ES-I3 (cell line): ENCODE data around the gene NCBP2.

Source experiments
- H3K36me3 ChIP-seq: 2 replicates; pipeline ENCODE4 v1.6.1; 2013; ENCODE audit warnings: mild to moderate bottlenecking, low read length, control low read depth, moderate library complexity; ENCODE audit not compliant: insufficient read depth
- H3K4me1 ChIP-seq: 2 replicates; pipeline ENCODE4 v1.6.1; 2013; ENCODE audit warnings: mild to moderate bottlenecking, control low read depth, low read length; ENCODE audit not compliant: insufficient read depth
- H3K9ac ChIP-seq: 2 replicates; pipeline ENCODE4 v1.6.1; 2013; ENCODE audit warnings: low read depth, mild to moderate bottlenecking, low read length, moderate library complexity
- H3K9me3 ChIP-seq: 2 replicates; pipeline ENCODE4 v1.6.1; 2013; ENCODE audit warnings: mild to moderate bottlenecking, low read length, moderate library complexity; ENCODE audit not compliant: control insufficient read depth, insufficient read depth

The NCBP2 gene

DNA sequence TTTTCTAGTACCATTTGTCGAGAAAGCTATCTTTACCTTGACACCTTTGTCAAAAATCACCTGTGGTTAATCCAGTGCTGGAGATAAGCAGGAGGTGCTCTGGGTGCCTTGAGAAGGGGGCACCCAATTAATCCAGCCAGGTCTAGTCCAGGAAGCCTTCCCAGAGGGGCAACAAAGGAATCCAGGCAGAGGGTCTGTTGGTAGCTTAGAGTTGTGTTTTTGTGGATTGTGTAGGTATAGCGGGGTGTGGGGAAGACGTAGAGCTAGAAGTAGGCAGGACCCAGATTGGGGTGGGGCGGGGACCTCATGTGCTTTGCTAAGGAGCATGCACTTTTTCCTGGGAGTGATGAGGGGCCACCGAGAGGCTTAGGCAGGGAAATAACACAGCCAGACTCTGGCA lies 32.3 kb upstream of the NCBP2 start:
- Histone ChIP-seq H3K4me1 (no peaks in the 10 kb centered on the region), H3K9me3 (peaks cover 3% of the 10 kb centered on the region; the same call in 1 of the 2 replicates), H3K36me3 (no peaks in the 10 kb centered on the region), H3K9ac (no peak overlapping the region)

DNA sequence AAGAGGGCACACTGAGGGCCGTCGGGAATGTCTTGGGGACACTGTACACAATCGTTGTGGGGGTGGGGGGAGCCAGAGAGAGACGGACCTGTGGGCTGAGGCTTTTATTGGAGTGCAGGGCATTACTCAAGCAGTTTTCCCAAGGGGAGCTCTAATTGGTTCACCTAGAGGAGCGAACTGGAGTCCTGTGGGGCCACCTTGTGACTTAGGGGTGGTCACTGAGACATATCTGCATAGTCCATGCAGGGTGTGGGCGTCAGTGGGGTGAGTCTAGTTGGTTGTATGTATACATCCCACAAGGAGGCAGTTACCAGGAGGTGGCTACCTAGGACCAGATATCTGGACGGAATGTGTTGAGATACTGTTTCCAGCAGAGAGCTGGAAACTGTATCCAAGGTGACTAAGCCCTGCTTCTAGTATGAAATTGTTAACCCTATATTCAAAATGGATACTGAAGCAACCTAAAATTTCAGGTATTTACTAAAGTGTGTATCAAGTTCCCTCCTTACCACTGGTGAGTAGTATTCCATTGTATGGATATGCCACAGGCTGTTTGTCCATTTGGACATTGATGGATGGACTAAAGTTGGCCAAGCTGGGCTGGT lies 28.9 kb upstream of the NCBP2 start:
- no peaks in the 10 kb centered on the region; the same call in 1 of the 2 replicates for H3K4me1 ChIP-seq

DNA sequence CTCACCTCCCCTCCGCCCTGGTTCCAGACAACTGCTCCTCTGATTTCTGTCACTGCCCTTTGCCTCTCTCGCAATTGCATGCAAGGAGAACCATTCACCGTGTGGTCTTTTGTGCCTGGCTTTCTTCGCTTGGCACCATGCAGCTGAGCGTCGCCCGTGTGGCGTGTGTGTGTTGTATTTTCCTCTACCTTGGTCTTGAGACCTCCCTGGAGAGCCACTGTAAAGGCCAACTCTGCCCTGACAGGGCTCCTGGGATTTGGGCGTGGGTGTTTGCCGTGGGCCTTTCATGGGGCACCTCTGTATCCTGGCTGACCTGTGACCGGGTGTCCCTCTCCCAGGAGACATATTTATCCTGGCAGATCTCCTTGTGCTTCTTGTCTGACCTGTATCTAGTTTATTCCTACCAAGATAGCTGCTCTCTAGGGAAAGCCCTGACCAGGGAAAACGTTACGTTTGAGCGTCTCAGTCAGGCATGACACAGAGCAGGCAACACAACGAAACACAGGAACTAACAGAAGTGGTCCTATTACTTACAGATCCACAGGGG lies 28.3 kb upstream of the NCBP2 start:
- Histone ChIP-seq H3K9me3 (peaks cover 3% of the 10 kb centered on the region; the same call in 1 of the 2 replicates), H3K36me3 (no peaks in the 10 kb centered on the region), H3K4me1 (no peaks in the 10 kb centered on the region; the same call in 1 of the 2 replicates), H3K9ac (no peak overlapping the region)

More for the DNA sequence above, 28.9 kb upstream of the NCBP2 start:
- Histone ChIP-seq H3K9ac (no peak overlapping the region), H3K9me3 (peaks cover 3% of the 10 kb centered on the region; the same call in 1 of the 2 replicates), H3K36me3 (no peaks in the 10 kb centered on the region)

DNA sequence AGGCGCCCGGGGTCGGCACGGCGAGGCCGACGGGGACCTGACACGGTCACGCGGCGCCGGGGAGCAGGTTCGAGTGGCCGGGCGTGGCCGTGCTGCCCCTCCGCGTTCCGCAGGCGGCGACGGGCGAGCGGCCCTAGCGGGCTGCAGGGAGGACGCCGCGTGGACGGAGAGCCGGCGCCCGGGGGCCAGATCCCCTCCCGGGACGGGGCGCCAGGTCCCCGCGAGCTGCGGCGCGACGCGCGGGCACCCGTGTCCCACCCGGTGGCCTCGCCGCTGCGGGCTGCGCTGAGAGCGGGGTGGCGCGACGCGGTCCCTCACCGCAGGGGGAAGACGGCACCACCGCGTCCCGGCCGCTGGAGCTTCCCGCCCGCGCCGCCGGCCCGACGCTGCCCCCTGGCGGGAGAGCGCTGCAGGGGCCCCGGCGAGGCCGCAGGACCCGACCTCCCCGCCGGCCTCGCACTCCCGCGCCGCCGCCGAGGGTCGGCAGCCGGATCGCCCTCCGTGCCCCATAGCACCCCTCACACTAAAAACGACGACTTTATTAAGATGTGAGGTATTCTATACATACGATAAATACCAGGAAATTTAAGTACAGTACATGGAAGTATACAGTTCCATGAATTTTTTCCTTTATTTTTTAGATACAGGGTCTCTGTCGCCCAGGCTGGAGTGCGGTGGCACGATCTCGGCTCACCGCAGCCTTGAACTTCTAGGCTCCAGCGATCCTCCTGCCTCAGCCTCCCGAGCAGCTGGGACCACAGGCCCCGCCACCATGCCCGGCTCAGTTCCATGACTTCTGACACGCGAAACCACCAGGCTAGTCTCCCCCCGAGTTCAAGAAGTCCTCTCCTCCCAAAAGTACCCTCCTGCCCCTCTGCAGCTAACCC lies 27.6 kb upstream of the NCBP2 start:
- H3K4me1 ChIP-seq, result no peaks in the 10 kb centered on the region; the same call in 1 of the 2 replicates
- H3K9ac ChIP-seq, result peak overlapping the region; percentile 66; the same call in 1 of the 2 replicates
- no peaks in the 10 kb centered on the region for H3K36me3 ChIP-seq
- peaks cover 3% of the 10 kb centered on the region; the same call in 1 of the 2 replicates for H3K9me3 ChIP-seq

DNA sequence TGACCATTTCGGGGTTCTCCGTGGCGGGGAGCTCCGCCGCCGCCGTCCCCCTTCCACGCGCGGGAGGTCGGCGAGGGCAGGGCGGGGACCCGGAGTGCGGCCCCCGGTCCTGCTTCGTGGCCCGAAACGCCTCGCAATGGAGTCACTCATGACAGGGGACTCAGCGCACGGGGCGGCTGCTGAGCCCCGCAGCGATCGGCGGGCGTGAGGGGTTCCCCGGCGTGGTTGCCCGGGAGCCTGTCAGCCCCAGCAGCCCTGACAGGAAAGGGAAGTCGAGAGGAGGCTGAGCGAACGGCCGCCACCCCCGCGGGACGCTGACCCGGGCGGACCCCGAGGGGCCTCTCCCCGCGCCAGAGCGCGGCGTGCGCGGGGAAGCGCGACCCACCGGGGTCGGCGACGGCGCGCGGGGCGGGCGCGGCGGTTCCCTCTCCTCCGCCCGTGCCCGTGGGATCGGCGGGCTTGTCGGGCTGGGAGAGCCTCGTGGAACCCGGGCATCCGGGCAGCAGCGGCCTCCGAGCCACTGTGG lies 26.9 kb upstream of the NCBP2 start:
- Histone ChIP-seq H3K9me3 (peaks cover 3% of the 10 kb centered on the region; the same call in 1 of the 2 replicates), H3K4me1 (no peaks in the 10 kb centered on the region; the same call in 1 of the 2 replicates), H3K9ac (peak overlapping the region; percentile 66), H3K36me3 (no peaks in the 10 kb centered on the region)

DNA sequence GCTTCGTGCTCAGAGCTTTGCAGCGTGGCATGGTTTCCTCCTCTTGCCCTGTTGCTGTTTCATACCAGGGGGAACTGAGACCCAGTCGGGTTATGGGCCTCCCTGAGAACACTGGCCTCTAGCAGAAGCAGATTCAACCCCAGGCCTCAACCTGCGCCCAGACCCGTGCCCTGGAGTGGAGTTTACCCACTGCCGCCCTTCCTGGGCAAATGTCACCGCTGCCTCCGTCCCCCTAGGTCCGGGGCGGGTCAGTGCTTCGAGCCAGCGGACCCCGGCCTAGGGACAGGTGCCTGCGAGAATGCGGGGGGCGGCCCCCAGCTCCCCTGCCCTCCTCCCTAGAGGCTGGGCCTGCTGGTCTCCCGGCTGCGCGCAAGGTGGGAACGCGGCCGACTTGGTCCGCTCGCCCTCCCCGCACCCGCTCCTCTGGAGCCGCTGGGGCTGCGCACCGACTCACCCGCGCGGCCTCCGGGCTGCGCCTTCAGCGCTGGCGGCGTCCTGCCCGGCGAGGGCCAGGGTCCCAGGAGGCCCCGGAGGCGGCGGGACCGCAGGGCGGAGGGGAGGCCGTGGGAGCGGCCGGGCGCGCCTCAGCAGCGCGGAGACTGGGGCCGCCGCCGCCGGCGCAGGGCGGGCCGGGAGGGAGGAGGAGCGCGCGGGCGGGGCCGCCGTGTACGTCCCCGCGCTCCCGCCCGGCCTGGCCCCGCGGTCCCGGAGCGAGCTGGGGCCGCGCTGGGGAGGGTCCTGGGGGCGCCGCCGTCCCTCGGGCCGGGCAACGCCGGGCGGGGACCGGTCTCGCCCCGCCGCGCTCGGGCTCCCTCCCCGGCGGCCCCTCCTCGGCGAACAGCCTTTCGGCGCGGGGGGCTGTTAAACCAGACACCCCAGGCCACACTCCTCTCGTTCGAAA lies 26.2 kb upstream of the NCBP2 start, which contains the start of gene PIGZ:
Gene PIGZ (minus strand): TSS at position 601 of the 901 bp plus-strand sequence. CDS start 16,802 bp downstream, outside the sequence.
- Histone ChIP-seq H3K9ac (peak within 1 kb of the TSS; percentile 66), H3K36me3 (no peaks in the 10 kb centered on the region), H3K9me3 (peaks cover 3% of the 10 kb centered on the region; the same call in 1 of the 2 replicates), H3K4me1 (no peaks in the 10 kb centered on the region; the same call in 1 of the 2 replicates)

DNA sequence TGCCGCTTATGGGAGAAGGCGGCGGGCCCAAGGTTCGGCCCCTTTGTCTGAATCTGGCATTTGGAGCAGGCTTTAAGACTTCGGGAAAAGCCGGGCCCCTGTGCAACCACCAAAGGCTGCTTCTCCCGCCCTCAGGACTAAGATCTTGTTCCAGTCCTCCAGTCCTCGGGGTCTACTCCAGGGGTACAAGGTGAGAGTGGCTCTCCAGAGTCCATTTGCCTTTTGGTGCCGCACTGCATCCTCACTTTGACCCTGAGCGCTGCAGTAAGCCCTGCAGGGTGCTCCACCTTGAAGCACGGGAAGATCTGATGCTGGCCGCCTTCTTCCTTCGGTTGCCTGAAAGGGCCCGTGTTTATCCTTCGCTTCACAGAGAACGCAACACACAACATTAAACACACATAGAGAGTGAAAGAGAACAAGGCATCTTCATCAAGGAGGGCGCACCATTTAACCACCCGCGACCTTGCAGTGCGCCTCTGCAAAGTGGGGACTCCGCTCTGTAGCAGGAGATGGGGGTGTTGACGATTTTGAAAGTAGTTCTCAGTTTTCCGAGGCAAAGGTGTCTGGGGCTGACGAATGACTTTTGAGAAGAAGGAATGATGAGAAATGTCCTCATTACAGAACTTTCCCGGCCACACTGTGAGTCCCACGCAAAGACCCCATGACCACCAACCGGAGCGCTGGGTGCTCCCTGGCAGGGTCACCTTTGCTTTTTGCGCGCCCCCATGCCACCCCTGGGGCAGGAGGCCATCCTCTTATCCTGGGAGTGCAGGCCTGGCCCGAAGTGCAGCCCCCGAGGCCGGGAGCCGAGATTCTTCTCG lies 25.3 kb upstream of the NCBP2 start:
- no peaks in the 10 kb centered on the region for H3K36me3 ChIP-seq
- H3K4me1 ChIP-seq, result no peaks in the 10 kb centered on the region; the same call in 1 of the 2 replicates
- H3K9ac ChIP-seq, result peak overlapping the region; percentile 66; the same call in 1 of the 2 replicates
- peaks cover 3% of the 10 kb centered on the region; the same call in 1 of the 2 replicates for H3K9me3 ChIP-seq

DNA sequence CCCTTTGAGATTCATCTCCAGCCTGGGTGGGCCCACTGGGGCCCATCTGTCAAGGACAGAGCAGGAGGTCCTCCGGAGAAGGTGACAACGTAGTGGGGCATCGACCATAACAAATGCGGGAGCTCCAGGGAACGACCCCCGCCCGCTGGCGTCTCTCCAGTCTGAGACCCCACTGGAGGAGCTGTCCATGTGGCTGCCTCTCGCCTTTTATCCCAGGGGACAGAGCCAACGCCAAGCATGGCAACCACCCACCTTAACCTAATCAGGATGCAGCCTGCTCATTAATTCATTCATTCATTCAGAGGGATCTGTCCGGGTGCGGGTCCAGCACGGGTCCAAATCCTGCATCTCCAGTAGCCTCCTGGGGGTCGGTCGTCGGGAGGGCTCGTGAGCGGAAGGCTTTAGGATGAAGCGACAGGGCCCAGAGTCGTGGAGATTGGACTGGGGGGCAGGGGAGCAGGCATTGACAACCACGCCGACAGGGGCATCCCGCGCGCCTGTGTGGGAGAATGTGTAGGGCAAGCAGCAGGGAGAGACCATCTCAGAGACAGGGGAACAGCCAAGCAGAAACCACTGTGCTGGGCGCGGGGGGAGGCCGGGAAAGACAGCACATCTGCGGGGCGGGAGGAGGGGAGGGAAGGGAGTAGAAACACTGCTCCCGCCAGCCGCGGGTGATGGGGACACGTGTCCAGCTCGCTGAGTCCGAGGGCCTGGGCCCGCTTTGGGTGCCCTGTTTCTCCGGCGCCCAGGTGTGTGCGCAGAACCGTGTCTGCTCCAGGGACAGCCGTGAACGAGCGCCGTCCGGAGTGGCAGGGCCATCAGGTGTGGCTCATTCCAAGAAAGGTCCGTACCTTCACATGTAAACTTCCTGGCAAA lies 24.4 kb upstream of the NCBP2 start:
- Histone ChIP-seq H3K9ac (peak overlapping the region; percentile 66; the same call in 1 of the 2 replicates), H3K9me3 (peaks cover 3% of the 10 kb centered on the region; the same call in 1 of the 2 replicates), H3K4me1 (no peaks in the 10 kb centered on the region; the same call in 1 of the 2 replicates), H3K36me3 (no peaks in the 10 kb centered on the region)

DNA sequence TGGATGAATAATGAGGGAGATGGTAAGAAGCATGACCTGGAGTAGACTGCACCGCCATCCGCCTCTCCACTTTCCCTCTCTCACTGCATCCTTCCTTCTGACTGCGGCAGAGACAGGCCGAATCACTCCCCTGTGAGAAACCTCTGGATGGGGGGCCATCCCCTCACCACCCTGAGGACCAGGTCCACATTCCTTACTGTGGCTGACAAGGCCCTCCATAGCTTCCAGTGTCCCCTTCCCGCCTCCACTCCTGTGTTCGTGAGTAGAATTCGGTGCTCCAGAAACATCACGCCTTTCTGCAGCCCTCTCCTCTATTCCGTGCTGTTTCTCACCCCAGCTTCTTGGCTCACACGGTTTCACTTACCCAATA lies 23.5 kb upstream of the NCBP2 start:
- no peaks in the 10 kb centered on the region; the same call in 1 of the 2 replicates for H3K9me3 ChIP-seq
- no peaks in the 10 kb centered on the region for H3K36me3 ChIP-seq
- no peaks in the 10 kb centered on the region; the same call in 1 of the 2 replicates for H3K4me1 ChIP-seq
- no peak overlapping the region for H3K9ac ChIP-seq

DNA sequence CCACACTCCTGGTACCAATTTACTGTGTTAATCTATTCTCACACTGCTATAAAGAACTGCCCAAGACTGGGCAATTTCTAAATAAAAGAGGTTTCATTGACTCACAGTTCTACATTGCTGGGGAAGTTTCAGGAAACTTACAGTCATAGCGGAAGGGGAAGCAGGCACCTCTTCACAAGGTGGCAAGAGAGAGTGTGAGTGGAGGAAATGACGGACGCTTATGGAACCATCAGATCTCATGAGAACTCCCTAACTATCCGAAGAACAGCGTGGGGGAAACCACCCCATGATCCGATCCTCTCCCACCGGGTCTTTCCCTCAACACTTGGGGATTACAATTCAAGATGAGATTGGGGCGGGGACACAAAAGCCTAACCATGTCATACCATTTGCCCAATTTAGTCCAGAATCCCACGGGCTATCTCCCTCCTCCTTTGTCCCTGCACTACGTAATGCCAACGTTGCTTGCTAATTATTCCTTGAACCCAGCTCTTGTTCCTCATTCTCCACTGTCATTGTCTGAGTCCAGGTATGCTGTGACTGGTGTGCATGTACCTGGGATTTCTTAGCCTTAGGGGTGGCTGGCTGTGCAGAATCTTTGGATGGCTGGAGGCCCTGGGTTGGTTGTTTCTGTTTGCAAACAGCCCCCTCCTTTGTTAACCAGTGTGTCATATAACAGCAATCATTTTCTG lies 22.9 kb upstream of the NCBP2 start:
- H3K4me1 ChIP-seq, result no peaks in the 10 kb centered on the region; the same call in 1 of the 2 replicates
- no peak overlapping the region for H3K9ac ChIP-seq
- H3K9me3 ChIP-seq, result no peaks in the 10 kb centered on the region; the same call in 1 of the 2 replicates
- H3K36me3 ChIP-seq, result no peaks in the 10 kb centered on the region

DNA sequence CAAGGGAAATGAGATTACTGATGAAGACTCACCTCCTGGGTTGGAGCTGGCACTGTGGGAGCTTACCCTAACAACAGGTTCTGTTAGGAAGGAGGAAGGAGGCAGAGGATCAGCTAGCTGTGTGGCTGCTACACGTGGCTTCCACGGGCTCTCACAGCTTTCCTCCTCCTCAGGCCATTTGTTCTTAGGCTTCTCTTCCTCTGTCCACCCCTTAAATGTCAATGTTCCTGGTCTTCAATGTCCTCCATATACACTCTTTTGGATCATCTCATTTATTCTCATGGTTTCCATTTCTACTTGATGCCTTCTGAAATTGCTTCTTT lies 21.3 kb upstream of the NCBP2 start:
- Histone ChIP-seq H3K4me1 (no peaks in the 10 kb centered on the region; the same call in 1 of the 2 replicates), H3K9ac (no peak overlapping the region), H3K36me3 (no peaks in the 10 kb centered on the region), H3K9me3 (no peaks in the 10 kb centered on the region; the same call in 1 of the 2 replicates)
